ENCODE data around the gene NAV2. TPM values are rescaled to one million over a fixed set of nuclear protein-coding genes. Genes with fewer than 3 reads are reported as not detected.

NAV2 gene
- total RNA-seq, 4 donors from 2014 or later = 9.6 to 40.0 (median 23.1) TPM

DNA sequence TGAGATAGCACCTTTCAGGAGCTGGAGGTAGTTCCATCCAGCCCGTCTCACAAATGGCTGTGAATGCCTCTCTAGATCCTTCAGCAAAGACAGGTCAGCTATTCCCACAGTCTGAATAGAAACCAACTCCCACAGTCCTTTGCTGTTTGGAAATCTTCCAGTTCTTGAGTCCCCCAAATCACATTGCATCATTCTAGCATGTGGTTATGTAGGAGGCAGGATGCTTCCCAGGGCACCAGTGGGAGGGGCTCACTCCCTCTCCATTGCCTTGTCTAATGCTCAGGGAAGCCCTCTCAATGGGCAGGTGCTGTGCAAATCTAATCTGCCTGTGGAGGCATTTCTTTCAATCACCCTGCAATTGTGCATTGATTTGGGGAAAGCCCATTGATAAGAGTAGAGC is 14.6 kb downstream of the NAV2 start:
- intact Hi-C loops (cut with DNase I; ENCODE audit: low total_unique reads) = no loop called here
- H3K4me3 ChIP-seq = no peak overlapping the region
- in situ Hi-C loops (cut with MboI; ENCODE audit: low pct_ligation_motif_present in 1 of 4, low pct_unique_long_range_greater_than_20kb in 1 of 4, low sequenced_read_pairs in 3 of 4) = loop anchor here in 1 of 4 donors (25.0 kb wide), 1 partner anchor 415 kb away; no protein-coding TSS in a partner anchor
- no peaks in the 10 kb centered on the region for H3K36me3 ChIP-seq
- H3K9me3 ChIP-seq = no peaks in the 10 kb centered on the region
- peak overlapping the region in 1 of 4 donors; percentile 24 for H3K27ac ChIP-seq
- 86% methylated on average over 1 of the region's 1 CpG; no CpG with 5 or more reads in 1 of the 2 donors for WGBS, 2 donors (ENCODE audit: low coverage in 1 of 2)
- TF ChIP-seq EP300 (IDR thresholded peaks at IDR 0.05; ENCODE audit: low read depth) (no peak), POLR2AphosphoS5 (IDR thresholded peaks at IDR 0.05) (no peak), POLR2A (IDR thresholded peaks at IDR 0.05) (no peak), CTCF (IDR thresholded peaks at IDR 0.05) (no peak)
- DNase-seq = no peak
- H3K4me1 ChIP-seq = peaks cover 0 to 20% (median 6%) of the 10 kb centered on the region in 4 donors
- H3K27me3 ChIP-seq = no peaks in the 10 kb centered on the region

GRCh38 chr11:19728436-19728835 is 15.8 kb downstream of the NAV2 start:
- H3K27me3 ChIP-seq = no peaks in the 10 kb centered on the region

GRCh38 chr11:19729141-19729540 is 16.5 kb downstream of the NAV2 start:
- Histone ChIP-seq H3K9me3 (no peaks in the 10 kb centered on the region), H3K4me3 (no peak overlapping the region), H3K4me1 (peaks cover 0 to 5% (median 0%) of the 10 kb centered on the region in 4 donors), H3K27me3 (no peaks in the 10 kb centered on the region), H3K27ac (peak overlapping the region; percentile 36 to 76 (median 60)), H3K36me3 (no peaks in the 10 kb centered on the region)
- no peak for DNase-seq
- TF ChIP-seq EP300 (IDR thresholded peaks at IDR 0.05; ENCODE audit: low read depth) = no peak
- TF ChIP-seq POLR2AphosphoS5 (IDR thresholded peaks at IDR 0.05) = no peak
- no peak for TF ChIP-seq CTCF (IDR thresholded peaks at IDR 0.05)
- no peak for TF ChIP-seq POLR2A (IDR thresholded peaks at IDR 0.05)
- intact Hi-C loops (cut with DNase I; ENCODE audit: low total_unique reads) (no loop called here), in situ Hi-C loops (cut with MboI; ENCODE audit: low pct_ligation_motif_present in 1 of 4, low pct_unique_long_range_greater_than_20kb in 1 of 4, low sequenced_read_pairs in 3 of 4) (loop anchor here in 1 of 4 donors (25.0 kb wide), 1 partner anchor 417 kb away; no protein-coding TSS in a partner anchor)
- 77 to 100% methylated on average over 1 to 2 of the region's 2 CpGs for WGBS, 2 donors (ENCODE audit: low coverage in 1 of 2)

More at GRCh38 chr11:19728436-19728835, 15.8 kb downstream of the NAV2 start:
- TF ChIP-seq POLR2AphosphoS5 (IDR thresholded peaks at IDR 0.05) = no peak
- TF ChIP-seq EP300 (IDR thresholded peaks at IDR 0.05; ENCODE audit: low read depth) = no peak
- TF ChIP-seq CTCF (IDR thresholded peaks at IDR 0.05) = no peak
- no peak for TF ChIP-seq POLR2A (IDR thresholded peaks at IDR 0.05)
- peak overlapping the region in 2 of 4 donors; percentile 47 to 76 for H3K27ac ChIP-seq
- no peak for DNase-seq
- 50 to 94% methylated on average over 1 to 4 of the region's 4 CpGs for WGBS, 2 donors (ENCODE audit: low coverage in 1 of 2)
- no peaks in the 10 kb centered on the region for H3K36me3 ChIP-seq
- peaks cover 0 to 9% (median 3%) of the 10 kb centered on the region in 4 donors for H3K4me1 ChIP-seq
- H3K4me3 ChIP-seq = no peak overlapping the region
- in situ Hi-C loops (cut with MboI; ENCODE audit: low pct_ligation_motif_present in 1 of 4, low pct_unique_long_range_greater_than_20kb in 1 of 4, low sequenced_read_pairs in 3 of 4) = loop anchor here in 1 of 4 donors (25.0 kb wide), 1 partner anchor 416 kb away; no protein-coding TSS in a partner anchor
- H3K9me3 ChIP-seq = no peaks in the 10 kb centered on the region
- intact Hi-C loops (cut with DNase I; ENCODE audit: low total_unique reads) = no loop called here

DNA sequence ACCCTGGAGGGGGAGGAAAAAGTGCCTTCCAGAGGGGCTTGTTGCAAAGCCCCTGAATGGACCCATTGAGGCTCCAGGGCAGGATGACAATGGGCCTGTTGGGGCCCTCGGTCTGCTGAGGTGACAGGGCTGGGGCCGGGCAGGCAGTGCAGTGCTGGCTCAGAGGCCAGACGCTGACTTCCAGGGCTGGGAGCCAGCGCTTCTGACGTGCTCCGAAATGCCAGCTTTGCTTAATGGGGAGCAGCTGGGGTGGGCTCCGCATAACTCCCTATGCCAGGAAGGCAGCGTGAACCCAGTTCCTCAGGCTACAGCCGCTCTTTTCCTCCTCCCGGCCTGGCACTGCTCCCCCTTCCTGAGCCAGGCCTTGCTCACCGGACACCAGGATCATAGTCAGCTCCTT is 17.7 kb downstream of the NAV2 start:
- TF ChIP-seq POLR2A (IDR thresholded peaks at IDR 0.05) = no peak
- TF ChIP-seq CTCF (IDR thresholded peaks at IDR 0.05) = no peak
- no peak for TF ChIP-seq EP300 (IDR thresholded peaks at IDR 0.05; ENCODE audit: low read depth)
- peak in 1 of 3 donors; percentile 15 for TF ChIP-seq POLR2AphosphoS5 (IDR thresholded peaks at IDR 0.05)
- Histone ChIP-seq H3K36me3 (no peaks in the 10 kb centered on the region), H3K4me1 (peaks cover 0 to 10% (median 2%) of the 10 kb centered on the region in 4 donors), H3K27me3 (no peaks in the 10 kb centered on the region), H3K4me3 (no peak overlapping the region), H3K9me3 (no peaks in the 10 kb centered on the region), H3K27ac (peak overlapping the region; percentile 36 to 76 (median 60))
- in situ Hi-C loops (cut with MboI; ENCODE audit: low pct_ligation_motif_present in 1 of 4, low pct_unique_long_range_greater_than_20kb in 1 of 4, low sequenced_read_pairs in 3 of 4) = loop anchor here in 2 of 4 donors (10.0 to 25.0 kb wide), 2 partner anchors 166 to 418 kb away; no protein-coding TSS in a partner anchor
- WGBS, 2 donors (ENCODE audit: low coverage in 1 of 2) = 77% methylated on average over 11 of the region's 11 CpGs; no CpG with 5 or more reads in 1 of the 2 donors
- DNase-seq = peak; percentile 36
- intact Hi-C loops (cut with DNase I; ENCODE audit: low total_unique reads) = no loop called here

All from transverse colon (tissue), 4 donors.